H9 (cell line): ENCODE data around the gene RSPH3. TPM values are rescaled to one million over a fixed set of nuclear protein-coding genes. Genes with fewer than 3 reads are reported as not detected.
A peak's percentile ranks its signal among the peaks of the same experiment; 100 is the strongest.

ENCODE experiments used
- DNase-seq: peaks from one replicate; pipeline ENCODE4 v3.0.0-alpha.2; 2017
- H2AFZ ChIP-seq: one replicate; pipeline ENCODE4 v1.6.1; 2013; ENCODE audit warnings: mild to moderate bottlenecking, low read length, control low read depth, moderate library complexity
- H2AK5ac ChIP-seq: 2 replicates; pipeline ENCODE4 v1.6.1; 2013; ENCODE audit warnings: low read length, control low read depth, mixed read lengths; ENCODE audit not compliant: insufficient read length
- H2BK120ac ChIP-seq: one replicate; pipeline ENCODE4 v1.6.1; 2013; ENCODE audit warnings: low read depth, mild to moderate bottlenecking, low read length, control low read depth, inconsistent platforms; ENCODE audit not compliant: poor library complexity, severe bottlenecking
- H2BK12ac ChIP-seq: 2 replicates; pipeline ENCODE4 v1.6.1; 2013; ENCODE audit warnings: low read length, control low read depth, mixed read lengths, low read depth; ENCODE audit not compliant: insufficient read length
- H2BK15ac ChIP-seq: 2 replicates; pipeline ENCODE4 v1.6.1; 2013; ENCODE audit warnings: low read depth, low read length, control low read depth
- H2BK20ac ChIP-seq: one replicate; pipeline ENCODE4 v1.6.1; 2013; ENCODE audit warnings: low read depth, mild to moderate bottlenecking, low read length, control low read depth, inconsistent platforms; ENCODE audit not compliant: poor library complexity, severe bottlenecking
- H2BK5ac ChIP-seq: 2 replicates; pipeline ENCODE4 v1.6.1; 2013; ENCODE audit warnings: low read length, control low read depth, mixed read lengths; ENCODE audit not compliant: insufficient read length
- H3K14ac ChIP-seq: 2 replicates; pipeline ENCODE4 v1.6.1; 2013; ENCODE audit warnings: low read length, control low read depth; ENCODE audit not compliant: insufficient read depth
- H3K18ac ChIP-seq: 2 replicates; pipeline ENCODE4 v1.6.1; 2013; ENCODE audit warnings: low read depth, mild to moderate bottlenecking, mixed read lengths, low read length, control low read depth; ENCODE audit not compliant: insufficient read length
- H3K23ac ChIP-seq: 2 replicates; pipeline ENCODE4 v1.6.1; 2013; ENCODE audit warnings: low read length, control low read depth, mixed read lengths, low read depth; ENCODE audit not compliant: insufficient read length
- H3K23me2 ChIP-seq: 2 replicates; pipeline ENCODE4 v1.6.1; 2013; ENCODE audit warnings: low read depth, mild to moderate bottlenecking, mixed read lengths, low read length, control low read depth; ENCODE audit not compliant: insufficient read length, poor library complexity, severe bottlenecking
- H3K27ac ChIP-seq: 2 replicates; pipeline ENCODE4 v1.5.1; 2013; ENCODE audit warnings: low read length, control low read depth, mixed read lengths, low read depth; ENCODE audit not compliant: insufficient read length
- H3K27me3 ChIP-seq: 2 replicates; pipeline ENCODE4 v1.6.1; 2013; ENCODE audit warnings: low read length, control low read depth, inconsistent platforms; ENCODE audit not compliant: insufficient read depth
- H3K4ac ChIP-seq: 2 replicates; pipeline ENCODE4 v1.6.1; 2013; ENCODE audit warnings: low read depth, mild to moderate bottlenecking, control low read depth, inconsistent platforms, low read length, moderate library complexity
- H3K4me1 ChIP-seq: 2 replicates; pipeline ENCODE4 v1.6.1; 2013; ENCODE audit warnings: low read length, control low read depth, inconsistent platforms; ENCODE audit not compliant: insufficient read depth
- H3K4me2 ChIP-seq: 2 replicates; pipeline ENCODE4 v1.6.1; 2013; ENCODE audit warnings: low read length, control low read depth, mixed read lengths; ENCODE audit not compliant: insufficient read length, insufficient read depth
- H3K56ac ChIP-seq: 2 replicates; pipeline ENCODE4 v1.6.1; 2013; ENCODE audit warnings: low read depth, mild to moderate bottlenecking, mixed read lengths, low read length, control low read depth; ENCODE audit not compliant: insufficient read length
- H3K79me1 ChIP-seq: 2 replicates; pipeline ENCODE4 v1.6.1; 2013; ENCODE audit warnings: low read depth, mild to moderate bottlenecking, moderate library complexity, low read length, control low read depth, inconsistent platforms; ENCODE audit not compliant: insufficient read depth, poor library complexity, severe bottlenecking
- H3K79me2 ChIP-seq: 2 replicates; pipeline ENCODE4 v1.6.1; 2013; ENCODE audit warnings: low read length, control low read depth, inconsistent platforms; ENCODE audit not compliant: insufficient read depth
- H3K9ac ChIP-seq: 2 replicates; pipeline ENCODE4 v1.6.1; 2013; ENCODE audit warnings: low read length, control low read depth, mixed read lengths; ENCODE audit not compliant: insufficient read length; ENCODE audit errors: extremely low read depth
- H3K9me3 ChIP-seq: one replicate; pipeline ENCODE4 v1.6.1; 2013; ENCODE audit warnings: low read depth, low read length, inconsistent platforms; ENCODE audit not compliant: control insufficient read depth
- H3T11ph ChIP-seq: one replicate; pipeline ENCODE4 v1.6.1; 2013; ENCODE audit warnings: mild to moderate bottlenecking, low read length, control low read depth, inconsistent platforms
- H4K20me1 ChIP-seq: one replicate; pipeline ENCODE4 v1.6.1; 2013; ENCODE audit not compliant: control insufficient read depth, insufficient read length, insufficient read depth
- H4K5ac ChIP-seq: 2 replicates; pipeline ENCODE4 v1.6.1; 2013; ENCODE audit warnings: low read depth, mild to moderate bottlenecking, mixed read lengths, low read length, control low read depth; ENCODE audit not compliant: insufficient read length
- H4K8ac ChIP-seq: replicated peaks from 2 replicates; pipeline ENCODE4 v1.6.1; 2013; ENCODE audit warnings: low read length, control low read depth, mixed read lengths, low read depth; ENCODE audit not compliant: insufficient read length
- H4K91ac ChIP-seq: 2 replicates; pipeline ENCODE4 v1.6.1; 2013; ENCODE audit warnings: low read depth, mild to moderate bottlenecking, moderate library complexity, mixed read lengths, low read length, control low read depth; ENCODE audit not compliant: insufficient read length
- H3K27ac Mint-ChIP-seq, 3 experiments: 2 replicates in 2 of 3; 3 replicates in 1 of 3; pipeline ENCODE4 v1.8.0; 2020 to 2021; ENCODE audit warnings: mixed read lengths in 3 of 3, mild to moderate bottlenecking in 1 of 3, moderate library complexity in 1 of 3
- H3K27me3 Mint-ChIP-seq: 2 replicates; pipeline ENCODE4 v1.8.0; 2021; ENCODE audit warnings: low read depth, mild to moderate bottlenecking, moderate library complexity, mixed read lengths
- H3K36me3 Mint-ChIP-seq, 3 experiments: 2 replicates in 2 of 3; 3 replicates in 1 of 3; pipeline ENCODE4 v1.8.0; 2020 to 2021; ENCODE audit warnings: low read depth in 3 of 3, mixed read lengths in 3 of 3; ENCODE audit not compliant: insufficient read depth in 1 of 3
- H3K4me1 Mint-ChIP-seq, 2 experiments: 2 replicates each; pipeline ENCODE4 v1.8.0; 2020; ENCODE audit warnings: mixed read lengths in 2 of 2
- H3K4me3 Mint-ChIP-seq, 2 experiments: 2 replicates in 1 of 2; 3 replicates in 1 of 2; pipeline ENCODE4 v1.8.0; 2020 to 2021; ENCODE audit warnings: mild to moderate bottlenecking in 2 of 2, mixed read lengths in 2 of 2, moderate library complexity in 1 of 2
- H3K9me3 Mint-ChIP-seq, 2 experiments: 2 replicates in 1 of 2; 3 replicates in 1 of 2; pipeline ENCODE4 v1.8.0; 2020; ENCODE audit warnings: mild to moderate bottlenecking in 2 of 2, mixed read lengths in 2 of 2, moderate library complexity in 1 of 2
- CTCF ChIP-seq: fragments of 200-600 bp; sonication (generic); conservative IDR thresholded peaks from 3 replicates; pipeline ENCODE4 v1.8.0; 2021; ENCODE audit warnings: antibody characterized with exemption, mild to moderate bottlenecking
- WGBS: extraction: QIAGEN DNeasy Blood & Tissue Kit; methylation state at CpG from one replicate; pipeline ENCODE4 v1.1.7; 2013; ENCODE audit warnings: missing lambda C conversion rate, low lambda C conversion rate, mixed read lengths; ENCODE audit not compliant: insufficient read length; ENCODE audit errors: extremely low coverage; 5-methylcytosine and 5-hydroxymethylcytosine counted together
- total RNA-seq: library from RNA; stranded (reverse); gene quantifications from 2 replicates; pipeline ENCODE4 v1.2.1, GENCODE V29; 2021

Gene RSPH3
- total RNA-seq, 1 experiment from 2014 or later = 2.2 TPM

GRCh38 chr6:159035891-159036290 is 35.9 kb upstream of the RSPH3 start:
- no peak overlapping the region for H2AK5ac ChIP-seq
- no peaks in the 10 kb centered on the region for H4K20me1 ChIP-seq
- Mint-ChIP-seq H3K9me3 (no peaks in the 10 kb centered on the region), H3K36me3 (no peaks in the 10 kb centered on the region), H3K4me3 (no peak overlapping the region), H3K4me1 (no peaks in the 10 kb centered on the region; a peak in 1 of 4 replicates), H3K27ac (peak overlapping the region in 1 of 3 experiments; percentile 55; a peak in 1 of 7 replicates), H3K27me3 (no peaks in the 10 kb centered on the region)
- H3K27me3 ChIP-seq = no peaks in the 10 kb centered on the region
- no peak overlapping the region for H3K56ac ChIP-seq
- no peak overlapping the region for H4K91ac ChIP-seq
- DNase-seq = no peak
- no peak overlapping the region for H3K18ac ChIP-seq
- no peak overlapping the region for H2BK15ac ChIP-seq
- H3K9ac ChIP-seq = no peak overlapping the region
- no peak overlapping the region for H2AFZ ChIP-seq
- no peak overlapping the region for H3K23ac ChIP-seq
- H4K5ac ChIP-seq = no peak overlapping the region
- H3K14ac ChIP-seq = no peak overlapping the region; the same call in 1 of the 2 replicates
- no peaks in the 10 kb centered on the region for H3K79me1 ChIP-seq
- no peak overlapping the region for H2BK120ac ChIP-seq
- H2BK20ac ChIP-seq = no peak overlapping the region
- H2BK5ac ChIP-seq = no peak overlapping the region
- H4K8ac ChIP-seq = no peak overlapping the region
- no CpG with 5 or more reads among the region's 17 CpGs for WGBS
- H2BK12ac ChIP-seq = no peak overlapping the region
- no peak for TF ChIP-seq CTCF
- no peak overlapping the region for H3K27ac ChIP-seq
- no peak overlapping the region for H3K4ac ChIP-seq
- H3K9me3 ChIP-seq = no peaks in the 10 kb centered on the region
- no peaks in the 10 kb centered on the region for H3K79me2 ChIP-seq
- H3K23me2 ChIP-seq = no peaks in the 10 kb centered on the region
- H3K4me2 ChIP-seq = no peak overlapping the region
- no peaks in the 10 kb centered on the region for H3K4me1 ChIP-seq
- H3T11ph ChIP-seq = no peak overlapping the region
